HPDE6-E6E7 (cell line): ENCODE measurements around the gene A1BG.
"Not testable (repeated sequence)": the region's sequence is repeated elsewhere in the genome, so short reads cannot be mapped to it uniquely, and the experiment has no call there.

Source experiments
- DNase-seq: peaks from one replicate; pipeline ENCODE4 v3.0.0; 2011; ENCODE audit warnings: missing footprints; ENCODE audit errors: extremely low spot score

Gene A1BG

GRCh38 chr19:58356766-58357480 is 3.6 kb upstream of the A1BG start:
- DNase-seq = no peak

DNA sequence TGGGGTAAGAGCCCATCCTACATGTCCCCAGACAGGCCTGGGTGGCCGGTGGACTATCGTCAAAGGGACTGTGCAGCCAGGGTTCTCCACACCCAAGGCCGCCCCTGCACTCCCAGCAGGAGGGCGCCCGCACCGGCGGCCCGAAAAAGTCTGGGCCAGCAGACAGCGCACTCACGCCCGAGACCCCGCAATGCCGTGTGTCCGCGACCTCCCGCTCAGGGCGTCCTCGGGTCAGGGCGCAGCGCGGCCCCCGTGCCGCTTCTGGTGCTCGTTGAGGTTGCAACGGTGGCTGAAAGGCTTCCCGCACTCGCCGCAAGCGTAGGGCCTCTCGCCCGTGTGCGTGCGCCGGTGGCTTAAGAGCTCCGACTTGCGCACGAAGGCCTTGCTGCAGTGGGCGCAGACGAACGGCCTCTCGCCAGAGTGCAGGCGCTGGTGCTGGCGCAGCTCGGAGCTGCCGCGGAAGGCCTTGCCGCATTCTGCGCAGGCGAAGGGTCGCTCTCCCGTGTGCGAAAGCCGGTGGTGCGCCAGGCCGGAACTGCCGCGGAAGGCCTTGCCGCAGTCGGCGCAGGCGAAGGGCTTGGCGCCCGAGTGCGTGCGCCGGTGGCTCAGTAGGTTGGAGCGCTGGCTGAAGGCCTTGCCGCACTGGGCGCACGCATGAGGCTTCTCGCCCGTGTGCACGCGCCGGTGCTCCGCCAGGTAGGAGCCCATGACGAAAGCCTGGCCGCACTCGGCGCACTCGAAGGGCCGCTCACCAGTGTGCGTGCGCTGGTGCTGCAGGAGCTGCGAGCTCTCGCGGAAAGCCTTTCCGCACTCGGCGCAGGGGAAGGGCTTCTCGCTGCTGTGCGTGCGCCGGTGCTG is 2.8 kb upstream of the A1BG start:
- DNase-seq = no peak

- no peak for DNase-seq
Measured at GRCh38 chr19:58355215-58355796, 2.0 kb upstream of the A1BG start.

- DNase-seq = no peak
Measured at GRCh38 chr19:58354478-58355030, 1.3 kb upstream of the A1BG start.

- DNase-seq = no peak
Measured at GRCh38 chr19:58353717-58354477, 605 bp upstream of the A1BG start.

- no peak for DNase-seq
Measured at GRCh38 chr19:58351990-58352755, 1.1 kb downstream of the A1BG start.

GRCh38 chr19:58351558-58351878 is 1.8 kb downstream of the A1BG start:
- no peak for DNase-seq

GRCh38 chr19:58350871-58351557 is 2.3 kb downstream of the A1BG start:
- no peak for DNase-seq

DNA sequence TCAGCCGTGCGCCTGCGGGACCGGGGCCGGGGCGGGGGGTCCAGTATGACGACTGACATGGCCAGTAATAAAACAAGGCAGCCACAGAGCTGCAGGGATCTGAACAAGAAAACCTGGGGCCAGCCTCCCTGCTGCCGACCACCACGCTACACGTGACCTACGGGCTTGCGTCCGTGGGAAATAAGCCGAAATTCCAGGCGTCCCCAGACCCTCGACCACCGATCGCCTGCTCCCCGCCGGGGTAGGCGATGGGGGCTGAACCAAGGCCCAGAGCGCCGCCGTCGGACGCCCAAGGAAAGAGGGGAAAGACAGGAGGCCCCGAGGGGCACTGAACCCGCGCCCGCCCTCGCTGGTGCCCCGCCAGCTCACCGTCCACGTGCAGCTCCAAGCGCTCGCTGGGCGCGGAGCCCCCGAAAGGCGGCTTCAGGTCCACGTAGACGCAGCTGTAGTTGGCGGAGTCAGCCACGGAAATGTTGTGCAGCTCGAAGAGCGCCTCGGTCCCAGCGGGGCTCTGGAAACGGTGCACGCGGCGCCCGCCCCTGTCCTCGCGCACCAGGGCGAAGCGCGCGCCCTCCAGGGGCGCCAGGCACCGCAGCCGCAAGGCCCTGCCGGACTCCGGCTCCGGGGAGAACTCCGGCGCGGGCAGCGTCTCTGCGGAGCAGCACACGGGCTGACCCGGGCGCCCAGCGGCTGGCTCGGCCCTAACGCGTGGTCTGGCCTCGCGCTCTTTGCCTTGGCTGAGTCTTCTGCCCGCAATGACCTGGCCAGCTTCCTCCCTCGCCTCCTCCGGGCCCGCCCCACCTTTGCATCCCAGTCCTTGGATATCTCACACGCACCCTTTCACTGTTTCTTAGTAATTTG is 3.1 kb downstream of the A1BG start:
- DNase-seq = no peak

DNA sequence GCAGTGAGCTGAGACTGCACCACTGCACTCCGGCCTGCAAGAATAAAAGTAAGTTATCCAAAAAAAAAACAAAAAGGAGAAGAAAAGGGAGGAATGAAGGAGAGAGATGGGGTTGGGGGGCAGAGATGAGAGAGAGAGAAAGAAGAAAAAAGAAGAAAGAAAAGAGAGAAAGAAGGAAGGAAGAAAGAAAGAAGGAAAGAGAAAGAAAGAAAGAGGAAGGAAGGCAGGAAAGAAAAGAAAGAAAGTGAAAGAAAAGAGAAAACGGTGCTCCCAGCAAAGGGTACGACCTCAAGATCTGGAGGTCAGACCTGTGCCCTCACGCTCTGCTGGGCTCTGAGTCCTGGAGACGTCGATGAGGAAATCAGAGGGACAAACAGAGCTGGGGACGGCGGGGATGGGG is 3.7 kb downstream of the A1BG start:
- no peak for DNase-seq

- not testable (repeated sequence) for DNase-seq
Measured at GRCh38 chr19:58348080-58348479, 5.2 kb downstream of the A1BG start.

DNA sequence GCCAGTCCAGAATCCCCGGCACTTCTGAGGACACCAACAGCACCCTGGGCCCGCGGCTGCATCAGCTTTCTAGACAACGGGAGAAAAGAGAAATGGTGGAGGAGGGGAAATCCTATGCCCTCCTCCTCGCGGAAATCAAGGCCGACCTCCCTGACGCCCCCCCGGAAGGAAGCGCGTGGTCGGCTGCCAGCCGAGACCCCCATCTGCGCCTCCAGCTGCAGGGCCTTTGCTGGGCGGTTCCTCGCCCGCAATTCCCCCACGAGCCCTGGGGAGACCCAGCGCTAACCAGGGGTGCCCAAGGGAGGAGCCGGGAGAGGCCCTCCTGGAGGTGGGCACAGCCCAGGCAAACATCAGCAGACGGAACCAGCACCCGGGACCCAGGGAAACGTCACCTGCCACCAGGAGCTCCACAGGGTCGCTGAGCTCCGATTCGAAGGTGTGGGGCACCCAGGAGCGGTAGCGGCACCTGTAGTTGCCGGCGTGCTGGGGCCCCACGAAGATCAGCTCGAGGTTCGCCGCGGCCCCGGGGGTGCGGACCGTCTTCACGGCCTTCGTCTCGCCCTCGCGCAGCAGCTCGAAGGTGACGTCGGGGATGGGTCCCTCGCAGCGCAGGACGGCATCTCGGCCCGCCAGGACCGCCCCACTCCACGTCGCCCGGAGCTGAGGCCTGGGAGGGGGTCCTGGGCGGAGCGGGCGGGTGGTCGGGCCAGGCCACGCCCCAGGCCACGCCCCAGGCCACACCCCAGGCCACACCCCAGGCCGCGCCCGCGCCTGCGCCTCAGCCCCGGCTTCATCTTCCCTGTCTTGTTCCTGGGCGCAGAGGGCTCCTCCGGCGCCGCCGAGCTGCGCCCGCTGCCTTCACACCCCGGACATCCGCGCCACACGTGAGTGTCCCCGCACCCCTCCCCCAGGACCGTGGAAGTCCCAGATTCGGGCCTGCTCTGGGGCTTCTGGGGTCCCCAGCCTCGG is 6.0 kb downstream of the A1BG start:
- peak; percentile 78 for DNase-seq

DNA sequence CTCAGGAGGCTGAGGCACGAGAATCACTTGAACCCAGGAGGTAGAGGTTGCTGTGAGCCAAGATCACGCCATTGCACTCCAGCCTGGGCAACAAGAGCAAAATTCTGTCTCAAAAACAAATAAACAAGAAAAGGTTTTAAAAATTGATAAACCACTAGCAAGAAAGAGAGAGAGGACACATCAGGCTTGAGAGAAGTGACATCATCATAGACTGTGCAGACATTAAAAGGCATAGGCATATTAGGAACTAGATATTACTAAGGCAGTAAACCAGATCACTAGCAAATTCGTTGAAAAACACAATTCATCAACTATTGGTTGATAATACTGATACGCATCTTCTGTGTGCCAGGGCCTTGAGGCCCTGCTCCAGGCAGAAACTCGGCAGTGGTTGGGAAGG is 7.7 kb downstream of the A1BG start:
- DNase-seq = no peak

- no peak for DNase-seq
Measured at GRCh38 chr19:58338825-58339558, 14.3 kb downstream of the A1BG start.

- no peak for DNase-seq
Measured at GRCh38 chr19:58338336-58338735, 15.0 kb downstream of the A1BG start.

- DNase-seq = no peak
Measured at GRCh38 chr19:58336820-58337219, 16.5 kb downstream of the A1BG start.

GRCh38 chr19:58336216-58336615 is 17.1 kb downstream of the A1BG start:
- DNase-seq = no peak

DNA sequence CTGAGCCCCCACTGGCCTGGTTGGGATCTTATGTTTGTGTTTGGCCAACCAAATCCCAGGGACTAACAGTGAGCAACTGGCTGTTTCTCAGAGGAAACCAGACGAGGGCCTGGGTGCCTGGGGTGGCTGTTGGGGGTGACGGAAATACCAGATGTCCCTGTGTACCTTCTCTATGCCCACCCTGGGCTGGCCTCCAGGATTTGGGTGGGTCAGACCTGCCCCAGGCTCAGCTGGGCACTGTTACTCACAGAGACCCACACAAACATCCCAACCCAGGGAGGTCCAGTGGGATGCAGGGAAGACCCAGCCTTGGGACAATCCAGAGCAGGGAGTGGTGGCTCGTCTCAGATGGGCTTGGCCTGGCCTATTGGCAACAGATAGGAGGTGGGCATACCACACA is 17.7 kb downstream of the A1BG start:
- DNase-seq = no peak
